ENCODE data around the gene PTBP3.
"Not testable (repeated sequence)": the region's sequence is repeated elsewhere in the genome, so short reads cannot be mapped to it uniquely, and the experiment has no call there.

PTBP3 gene

GRCh38 chr9:112224401-112225289, 108.8 kb downstream of the PTBP3 start:
- DNase-seq (ENCODE audit: low read depth in 2 of 3, low spot score in 1 of 3) = no peak

GRCh38 chr9:112218908-112219307, 114.5 kb downstream of the PTBP3 start:
- DNase-seq (ENCODE audit: low read depth in 2 of 3, low spot score in 1 of 3) = peak in 1 of 3 donors; percentile 2

DNA sequence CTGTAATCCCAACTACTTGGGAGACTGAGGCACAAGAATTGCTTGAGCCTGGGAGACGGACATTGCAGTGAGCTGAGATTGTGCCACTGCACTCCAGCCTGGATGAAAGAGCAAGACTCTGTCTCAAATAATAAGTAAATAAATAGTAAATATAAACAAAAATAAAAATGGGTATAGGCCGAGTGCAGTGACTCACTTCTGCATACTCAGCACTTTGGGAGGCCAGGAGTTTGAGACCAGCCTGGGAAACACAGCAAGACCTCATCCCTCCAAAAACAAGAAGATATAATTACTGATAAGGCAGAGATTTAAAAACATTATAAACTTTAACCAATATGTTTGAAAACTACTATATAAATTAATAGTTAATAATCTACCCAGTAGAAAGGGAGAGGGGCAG, 120.5 kb downstream of the PTBP3 start:
- DNase-seq (ENCODE audit: low read depth in 2 of 3, low spot score in 1 of 3) = no peak

DNA sequence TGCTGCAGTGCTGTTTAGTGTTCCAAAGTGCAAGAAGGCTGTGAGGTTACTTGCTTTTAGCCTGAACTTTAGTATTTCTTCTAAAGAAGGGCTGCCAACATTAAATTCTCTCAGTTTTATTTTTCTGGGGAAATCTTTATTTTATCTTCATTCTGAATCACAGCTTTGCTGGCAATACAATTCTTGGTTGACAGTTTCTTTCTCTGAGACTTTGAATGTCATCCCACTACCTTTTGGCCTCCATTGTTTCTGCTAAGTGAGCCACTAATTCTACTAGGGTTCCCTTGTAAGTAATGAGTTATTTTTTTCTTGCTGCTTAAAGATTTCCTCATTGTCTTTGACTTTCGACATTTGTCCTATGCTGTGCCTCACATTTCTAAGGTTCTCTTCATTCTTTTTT, 126.0 kb downstream of the PTBP3 start:
- no peak for DNase-seq (ENCODE audit: low read depth in 2 of 3, low spot score in 1 of 3)

GRCh38 chr9:112203536-112203935, 129.9 kb downstream of the PTBP3 start:
- no peak for DNase-seq (ENCODE audit: low read depth in 2 of 3, low spot score in 1 of 3)

GRCh38 chr9:112200711-112201110, 132.7 kb downstream of the PTBP3 start:
- DNase-seq (ENCODE audit: low read depth in 2 of 3, low spot score in 1 of 3) = no peak

DNA sequence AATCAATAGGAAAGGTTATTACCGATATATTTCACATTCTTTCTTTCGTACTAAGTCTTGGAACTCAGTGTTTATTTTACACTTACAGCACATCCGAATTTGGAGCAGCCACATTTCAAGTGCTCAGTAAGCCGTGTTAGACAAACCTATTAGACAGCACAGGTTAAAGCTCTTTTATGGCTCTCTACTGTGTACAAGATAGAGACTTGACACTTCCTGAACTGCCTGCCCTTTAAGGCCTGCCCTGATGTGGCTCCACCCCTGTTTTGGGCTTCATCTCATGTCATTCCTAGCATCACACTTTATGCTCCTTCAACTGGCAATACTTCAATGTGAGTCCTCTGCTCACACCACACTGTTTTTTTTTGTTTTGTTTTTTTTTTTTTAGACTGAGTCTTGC, 134.8 kb downstream of the PTBP3 start:
- DNase-seq (ENCODE audit: low read depth in 2 of 3, low spot score in 1 of 3) = no peak

GRCh38 chr9:112194969-112195431, 138.4 kb downstream of the PTBP3 start:
- DNase-seq (ENCODE audit: low read depth in 2 of 3, low spot score in 1 of 3) = no peak

- no peak for DNase-seq (ENCODE audit: low read depth in 2 of 3, low spot score in 1 of 3)
Observed at GRCh38 chr9:112193572-112194288, 139.7 kb downstream of the PTBP3 start.

DNA sequence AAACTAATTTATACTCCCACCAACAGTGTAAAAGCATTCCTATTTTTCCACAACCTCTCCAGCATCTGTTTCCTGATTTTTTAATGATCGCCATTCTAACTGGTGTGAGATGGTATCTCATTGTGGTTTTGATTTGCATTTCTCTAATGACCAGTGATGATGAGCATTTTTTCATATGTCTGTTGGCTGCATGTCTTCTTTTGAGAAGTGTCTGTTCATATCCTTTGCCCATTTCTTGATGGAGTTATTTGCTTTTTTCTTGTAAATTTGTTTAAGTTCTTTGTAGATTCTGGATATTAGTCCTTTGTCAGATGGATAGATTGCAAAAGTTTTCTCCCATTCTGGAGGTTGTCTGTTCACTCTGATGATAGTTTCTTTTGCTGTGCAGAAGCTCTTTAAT, 143.1 kb downstream of the PTBP3 start:
- not testable (repeated sequence) for DNase-seq (ENCODE audit: low read depth in 2 of 3, low spot score in 1 of 3)

- no peak for DNase-seq (ENCODE audit: low read depth in 2 of 3, low spot score in 1 of 3)
Observed at GRCh38 chr9:112188884-112189283, 144.5 kb downstream of the PTBP3 start.

DNA sequence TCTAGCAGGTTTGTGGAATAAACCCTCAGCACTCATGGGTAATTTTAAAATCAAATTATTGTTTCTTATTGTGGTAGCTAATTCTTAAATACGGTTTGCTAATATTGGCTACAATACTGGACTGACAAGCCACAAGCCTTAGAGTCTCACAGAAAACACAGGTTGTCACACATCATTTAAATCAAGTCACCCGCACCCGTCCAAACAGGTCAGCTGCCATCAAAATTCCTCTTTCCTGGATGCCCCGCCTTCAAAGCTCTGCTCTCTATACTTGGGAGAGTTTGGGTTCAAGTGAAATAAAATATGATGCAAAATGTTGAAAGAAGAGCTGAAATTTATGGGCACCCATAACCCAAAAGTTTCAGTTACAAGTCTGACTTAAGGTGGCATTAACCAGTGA, 146.0 kb downstream of the PTBP3 start:
- no peak for DNase-seq (ENCODE audit: low read depth in 2 of 3, low spot score in 1 of 3)

DNA sequence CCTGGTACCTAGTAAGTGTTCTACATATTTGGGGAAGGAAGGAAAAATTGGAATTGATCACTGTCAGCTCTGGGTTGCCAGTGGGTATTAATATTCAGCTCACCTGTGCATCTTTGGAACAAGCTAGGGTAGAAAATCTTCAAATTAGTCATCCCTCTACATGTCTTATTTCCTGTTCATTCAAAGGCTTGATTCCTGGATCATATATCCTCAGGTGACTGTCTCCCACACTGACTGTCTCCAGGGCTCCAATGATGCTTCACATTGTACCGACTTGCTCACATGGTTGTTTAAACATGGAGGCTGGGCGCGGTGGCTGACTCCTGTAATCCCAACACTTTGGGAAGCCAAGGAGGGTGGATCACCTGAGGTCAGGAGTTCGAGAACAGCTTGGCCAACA, 146.7 kb downstream of the PTBP3 start:
- DNase-seq (ENCODE audit: low read depth in 2 of 3, low spot score in 1 of 3) = no peak

DNA sequence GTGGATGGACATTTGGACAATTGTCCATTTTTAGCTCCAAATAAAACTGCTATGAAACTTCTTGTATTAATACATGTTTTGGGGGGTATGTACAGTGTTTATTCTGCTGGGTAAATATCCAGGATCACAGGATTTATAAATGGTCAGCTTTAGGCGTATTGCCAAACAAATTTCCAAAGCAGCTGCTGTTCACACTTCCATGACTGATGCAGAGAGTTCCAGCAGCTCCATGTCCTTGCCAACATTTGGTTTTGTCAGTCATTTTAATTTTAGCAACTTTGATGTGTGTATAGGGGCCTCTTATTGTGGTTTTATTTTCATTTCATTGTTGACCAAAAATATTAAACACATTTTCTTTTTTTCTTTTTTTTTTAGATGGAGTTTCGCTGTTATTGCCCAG, 148.5 kb downstream of the PTBP3 start:
- DNase-seq (ENCODE audit: low read depth in 2 of 3, low spot score in 1 of 3) = no peak

DNA sequence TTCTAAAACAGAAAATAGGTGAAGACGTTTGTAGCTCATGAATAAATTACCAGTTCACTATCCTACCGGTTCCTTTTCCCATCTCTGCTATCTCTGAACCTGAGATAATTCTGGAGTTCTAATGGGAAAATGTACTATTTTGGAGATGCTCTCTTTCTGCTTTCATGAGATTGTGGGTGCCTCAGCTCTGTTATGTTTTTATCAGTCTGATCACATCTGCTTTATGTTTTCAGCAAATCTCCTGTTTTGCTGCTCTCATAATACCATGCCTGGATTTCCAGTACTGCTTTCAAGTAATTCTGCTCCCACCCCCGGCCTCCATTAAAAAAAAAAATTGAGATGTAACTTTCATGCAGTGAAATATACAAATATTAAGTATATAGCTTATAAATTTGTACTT, 149.2 kb downstream of the PTBP3 start:
- DNase-seq (ENCODE audit: low read depth in 2 of 3, low spot score in 1 of 3) = no peak

DNA sequence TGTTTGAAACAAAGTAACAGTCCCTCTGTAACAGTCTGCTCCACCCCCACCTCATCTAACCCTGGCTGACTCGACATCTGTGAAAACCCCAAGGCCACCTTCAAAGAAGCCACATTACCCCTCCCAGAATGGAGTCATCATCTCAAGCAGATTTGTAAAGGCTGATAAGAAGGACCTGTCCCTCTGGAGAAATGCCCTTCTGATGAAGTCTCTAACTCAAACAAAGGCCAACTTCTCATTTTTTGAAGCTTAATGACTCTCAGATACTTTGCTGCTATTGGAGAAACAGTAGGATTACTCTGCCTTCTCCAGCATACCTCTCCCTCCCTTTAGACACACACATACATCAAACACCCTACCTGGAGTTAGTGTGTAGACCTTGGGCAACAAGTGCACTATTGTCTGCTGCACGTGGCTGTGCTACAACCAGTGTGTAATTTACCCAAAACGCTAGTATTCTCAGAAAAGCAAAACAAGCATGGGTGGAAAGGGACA, 153.0 kb downstream of the PTBP3 start:
- peak in 2 of 3 donors; percentile 34 to 39 for DNase-seq (ENCODE audit: low read depth in 2 of 3, low spot score in 1 of 3)

- no peak for DNase-seq (ENCODE audit: low read depth in 2 of 3, low spot score in 1 of 3)
Observed at GRCh38 chr9:112179816-112180215, 153.6 kb downstream of the PTBP3 start.

DNA sequence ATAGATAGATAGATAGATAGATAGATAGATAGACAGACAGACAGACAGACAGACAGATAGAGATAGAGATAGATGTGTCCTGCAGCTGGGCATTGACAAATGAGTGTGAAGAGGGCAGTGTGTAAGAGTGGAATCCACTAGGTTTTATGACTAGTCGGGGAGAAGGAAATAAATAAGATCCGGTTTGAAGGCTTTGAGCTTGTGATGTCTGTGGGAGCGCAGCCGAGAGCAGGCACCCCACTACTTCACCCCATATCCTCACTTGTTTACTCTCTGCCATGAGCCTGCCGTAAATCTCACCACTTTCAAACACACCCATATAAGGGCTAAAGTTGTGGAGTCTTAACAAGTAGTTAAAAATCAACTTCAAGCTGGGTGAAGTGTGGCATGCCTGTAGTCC, 156.9 kb downstream of the PTBP3 start:
- DNase-seq (ENCODE audit: low read depth in 2 of 3, low spot score in 1 of 3) = no peak

DNA sequence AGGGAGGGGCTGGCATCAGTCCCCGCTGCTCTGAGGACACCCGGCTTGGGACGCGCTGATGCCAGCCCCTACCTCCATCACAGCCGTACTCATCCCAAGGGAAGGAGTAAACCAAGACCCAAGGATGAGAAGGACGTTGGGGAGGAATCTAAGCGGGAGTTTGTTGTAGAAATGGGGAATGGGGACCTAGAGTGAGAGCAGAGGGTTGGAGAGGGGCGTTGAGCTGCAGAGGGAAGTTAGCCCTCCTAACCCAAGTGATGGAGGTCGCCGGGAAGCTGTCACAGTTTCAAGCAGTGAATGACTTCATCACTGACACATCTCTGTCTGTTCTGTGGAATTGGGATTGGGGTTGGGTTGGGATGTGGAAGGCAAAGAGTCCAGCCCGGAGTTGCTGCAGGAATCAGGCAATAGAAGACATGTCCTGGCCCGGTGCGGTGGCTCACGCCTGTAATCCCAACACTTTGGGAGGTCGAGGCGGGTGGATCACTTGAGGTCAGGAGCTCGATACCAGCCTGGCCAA, 157.6 kb downstream of the PTBP3 start:
- no peak for DNase-seq (ENCODE audit: low read depth in 2 of 3, low spot score in 1 of 3)

DNA sequence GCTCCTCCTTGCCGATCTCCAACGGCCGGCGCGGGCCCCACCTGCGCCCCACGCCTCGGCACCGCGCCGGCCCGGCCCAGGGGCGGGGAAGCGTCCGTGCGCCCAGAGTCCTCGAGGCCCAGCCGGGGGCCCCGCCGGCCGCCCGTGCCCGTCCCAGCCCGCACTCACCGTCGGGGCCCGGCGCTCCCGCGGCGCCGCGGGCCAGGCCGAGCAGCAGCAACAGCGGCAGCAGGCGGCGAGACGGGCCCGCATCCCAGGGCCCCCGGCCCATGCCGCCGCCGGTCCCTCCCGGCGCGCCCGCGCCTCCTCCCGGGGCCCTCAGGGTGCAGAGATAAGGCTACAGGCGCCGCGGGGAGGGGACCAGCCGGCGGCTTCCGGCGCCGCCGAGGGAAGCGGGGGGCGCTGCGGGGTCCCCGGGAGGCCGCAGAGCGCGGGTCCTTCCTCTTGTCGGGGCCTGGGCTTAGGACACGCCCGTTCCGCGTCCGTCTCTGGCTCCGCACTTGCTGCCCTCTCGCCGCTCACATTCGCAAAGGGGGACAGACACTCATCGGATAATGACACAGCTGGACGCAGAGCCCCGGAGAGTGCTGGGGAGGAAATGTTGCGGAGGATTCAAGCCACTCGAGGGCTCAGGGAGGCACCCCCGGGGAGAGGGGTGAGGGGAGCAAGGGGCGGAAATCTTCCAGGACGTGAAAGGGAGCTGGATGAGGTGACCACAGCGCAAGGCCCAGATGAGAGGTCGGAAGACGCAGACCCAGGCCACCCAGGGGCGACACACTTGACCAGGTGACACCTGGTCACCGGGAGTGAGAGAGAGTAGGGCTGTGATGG, 158.2 kb downstream of the PTBP3 start, which contains the start of gene SUSD1:
Gene SUSD1, minus strand, starts transcription at position 333 of the 831 bp plus-strand sequence. Its CDS starts 62 bp downstream, at position 271.
- DNase-seq (ENCODE audit: low read depth in 2 of 3, low spot score in 1 of 3) = peak in 1 of 3 donors; percentile 19
